ENCODE results near the gene YLPM1.

GRCh38 chr14:74836251-74836960 lies 73.3 kb downstream of the YLPM1 start:
- TF ChIP-seq CTCF (IDR thresholded peaks at IDR 0.05): no peak
- TF ChIP-seq POLR2A (IDR thresholded peaks at IDR 0.05): no peak

All from adrenal gland (tissue), 5 donors.